MM.1S (cell line): ENCODE data around the gene HARBI1.

Source experiments
- DNase-seq: peaks from one replicate; pipeline ENCODE4 v3.0.0-alpha.2; 2015
- H2AFZ ChIP-seq: fragments of 300-600 bp; sonication (generic); 2 replicates; pipeline ENCODE4 v1.6.0; 2016; ENCODE audit warnings: antibody characterized with exemption, low read length
- H3F3A ChIP-seq: fragments of 300-600 bp; sonication (generic); 2 replicates; pipeline ENCODE4 v1.6.1; 2016; ENCODE audit warnings: mild to moderate bottlenecking, antibody characterized with exemption, low read length, moderate library complexity, mixed read lengths; ENCODE audit not compliant: insufficient read depth
- H3K27ac ChIP-seq: fragments of 300-600 bp; sonication (generic); 2 replicates; pipeline ENCODE4 v1.5.1; 2016; ENCODE audit warnings: mild to moderate bottlenecking, low read length
- H3K27me3 ChIP-seq: fragments of 300-600 bp; sonication (generic); replicated peaks from 2 replicates; pipeline ENCODE4 v1.6.0; 2016; ENCODE audit warnings: low read length; ENCODE audit not compliant: insufficient read depth
- H3K36me3 ChIP-seq: fragments of 300-600 bp; sonication (generic); replicated peaks from 2 replicates; pipeline ENCODE4 v1.6.1; 2016; ENCODE audit warnings: mild to moderate bottlenecking, low read length, mixed read lengths; ENCODE audit not compliant: insufficient read depth
- H3K4me1 ChIP-seq: fragments of 300-600 bp; sonication (generic); 2 replicates; pipeline ENCODE4 v1.6.1; 2016; ENCODE audit warnings: low read length, mixed read lengths
- H3K4me2 ChIP-seq: fragments of 300-600 bp; sonication (generic); 2 replicates; pipeline ENCODE4 v1.6.0; 2016; ENCODE audit warnings: low read depth, low read length
- H3K4me3 ChIP-seq: fragments of 300-600 bp; sonication (generic); 2 replicates; pipeline ENCODE4 v1.5.1; 2016; ENCODE audit warnings: low read length, mixed read lengths
- H3K79me2 ChIP-seq: fragments of 300-600 bp; sonication (generic); 2 replicates; pipeline ENCODE4 v1.6.1; 2016; ENCODE audit warnings: mixed run types, low read length, mixed read lengths
- H3K9ac ChIP-seq: fragments of 300-600 bp; sonication (generic); 2 replicates; pipeline ENCODE4 v1.6.1; 2016; ENCODE audit warnings: low read length, mixed read lengths
- H3K9me2 ChIP-seq: fragments of 300-600 bp; sonication (generic); replicated peaks from 2 replicates; pipeline ENCODE4 v1.6.1; 2016; ENCODE audit warnings: mild to moderate bottlenecking, low read length, mixed read lengths; ENCODE audit not compliant: insufficient read depth
- H3K9me3 ChIP-seq: fragments of 300-600 bp; sonication (generic); replicated peaks from 2 replicates; pipeline ENCODE4 v1.6.1; 2016; ENCODE audit warnings: mild to moderate bottlenecking, low read length, mixed read lengths; ENCODE audit not compliant: insufficient read depth
- H4K20me1 ChIP-seq: fragments of 300-600 bp; sonication (generic); 2 replicates; pipeline ENCODE4 v1.6.1; 2016; ENCODE audit warnings: mild to moderate bottlenecking, low read length, moderate library complexity, mixed read lengths; ENCODE audit not compliant: insufficient read depth
- EZH2 ChIP-seq: fragments of 300-600 bp; sonication (generic); optimal IDR thresholded peaks from 2 replicates; pipeline ENCODE3; 2017; ENCODE audit warnings: low read depth, mild to moderate bottlenecking, antibody characterized with exemption, low read length, mixed read lengths
- EZH2phosphoT487 ChIP-seq: fragments of 300-600 bp; sonication (generic); IDR thresholded peaks from 2 replicates; pipeline ENCODE4 v1.6.1; 2018; ENCODE audit warnings: antibody characterized with exemption, low read length
- TF ChIP-seq, protein P1 (sequence below): fragments of 300-600 bp; sonication (generic); IDR thresholded peaks from 2 replicates; pipeline ENCODE4 v1.5.1; 2016; ENCODE audit warnings: antibody characterized with exemption, low read length, mixed read lengths

HARBI1 gene

DNA sequence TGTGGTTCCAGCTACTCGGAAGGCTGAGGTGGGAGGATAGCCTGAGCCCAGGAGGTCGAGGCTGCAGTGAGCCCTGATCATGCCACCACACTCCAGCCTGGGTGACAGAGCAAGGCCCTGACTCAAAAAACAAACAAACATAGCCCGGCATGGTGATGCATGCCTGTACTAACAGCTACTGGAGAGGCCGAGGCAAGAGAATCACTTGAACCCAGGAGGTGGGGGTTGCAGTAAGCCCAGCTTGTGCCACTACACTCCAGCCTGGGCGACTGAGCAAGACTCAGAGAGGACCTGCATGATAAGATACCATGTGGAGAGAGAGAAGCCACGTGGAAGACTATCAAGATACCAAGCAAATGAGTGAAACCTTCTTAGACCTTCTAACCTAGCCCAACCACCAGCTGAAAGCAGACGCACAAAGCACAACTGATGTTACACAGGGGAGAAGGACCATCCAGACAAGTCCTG, 59.3 kb downstream of the HARBI1 start:
- Histone ChIP-seq H3K27me3 (no peaks in the 10 kb centered on the region), H3K36me3 (no peaks in the 10 kb centered on the region), H3K9me3 (no peaks in the 10 kb centered on the region), H3K4me2 (no peak overlapping the region), H3K9ac (no peak overlapping the region), H3K4me3 (no peak overlapping the region), H3K4me1 (peaks cover 23% of the 10 kb centered on the region), H3K27ac (no peak overlapping the region), H3K79me2 (peaks cover 86% of the 10 kb centered on the region), H4K20me1 (no peaks in the 10 kb centered on the region), H3K9me2 (no peaks in the 10 kb centered on the region), H3F3A (peaks cover 18% of the 10 kb centered on the region), H2AFZ (no peak overlapping the region)
- DNase-seq: no peak
- TF ChIP-seq, protein P1, sequence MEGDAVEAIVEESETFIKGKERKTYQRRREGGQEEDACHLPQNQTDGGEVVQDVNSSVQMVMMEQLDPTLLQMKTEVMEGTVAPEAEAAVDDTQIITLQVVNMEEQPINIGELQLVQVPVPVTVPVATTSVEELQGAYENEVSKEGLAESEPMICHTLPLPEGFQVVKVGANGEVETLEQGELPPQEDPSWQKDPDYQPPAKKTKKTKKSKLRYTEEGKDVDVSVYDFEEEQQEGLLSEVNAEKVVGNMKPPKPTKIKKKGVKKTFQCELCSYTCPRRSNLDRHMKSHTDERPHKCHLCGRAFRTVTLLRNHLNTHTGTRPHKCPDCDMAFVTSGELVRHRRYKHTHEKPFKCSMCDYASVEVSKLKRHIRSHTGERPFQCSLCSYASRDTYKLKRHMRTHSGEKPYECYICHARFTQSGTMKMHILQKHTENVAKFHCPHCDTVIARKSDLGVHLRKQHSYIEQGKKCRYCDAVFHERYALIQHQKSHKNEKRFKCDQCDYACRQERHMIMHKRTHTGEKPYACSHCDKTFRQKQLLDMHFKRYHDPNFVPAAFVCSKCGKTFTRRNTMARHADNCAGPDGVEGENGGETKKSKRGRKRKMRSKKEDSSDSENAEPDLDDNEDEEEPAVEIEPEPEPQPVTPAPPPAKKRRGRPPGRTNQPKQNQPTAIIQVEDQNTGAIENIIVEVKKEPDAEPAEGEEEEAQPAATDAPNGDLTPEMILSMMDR: no peak
- TF ChIP-seq EZH2phosphoT487 (no peak), EZH2 (no peak)

DNA sequence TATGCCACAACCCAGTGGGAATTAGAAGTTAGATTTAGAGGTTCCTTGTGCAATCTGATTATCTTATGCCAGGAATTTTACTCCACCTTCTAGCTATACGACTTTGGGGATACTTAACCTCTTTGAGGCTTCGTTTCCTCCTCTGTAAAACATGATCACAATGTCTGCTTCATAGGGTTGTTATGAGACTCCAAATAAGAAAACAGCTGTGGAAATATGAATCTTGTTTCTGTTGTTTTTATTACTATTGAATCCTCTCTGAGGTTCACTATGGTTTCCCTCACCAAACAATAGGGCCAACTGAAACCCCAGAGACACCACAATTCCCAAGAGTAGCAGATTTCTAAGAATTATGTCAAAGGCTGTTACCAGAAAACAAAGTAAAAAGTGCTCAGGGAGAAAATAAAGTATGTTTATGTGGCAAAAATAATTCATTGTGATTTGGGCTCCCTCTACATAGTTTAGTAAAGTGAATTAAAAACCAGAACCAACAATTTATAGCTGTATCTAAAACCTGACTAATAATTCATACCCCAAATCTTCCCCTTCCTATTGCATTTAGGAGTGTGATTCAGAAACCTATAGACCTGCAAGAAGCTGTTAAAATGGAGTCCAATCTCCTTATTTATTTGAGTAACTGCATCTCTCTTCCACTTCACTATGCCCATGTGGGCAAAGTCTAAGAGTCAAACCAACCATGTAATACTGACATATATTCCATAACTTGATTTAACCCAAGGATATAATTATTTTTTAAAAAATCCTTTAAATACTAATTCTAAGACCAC, 61.6 kb downstream of the HARBI1 start:
- DNase-seq: no peak
- Histone ChIP-seq H4K20me1 (no peaks in the 10 kb centered on the region), H3K9me3 (no peaks in the 10 kb centered on the region), H3K79me2 (peaks cover 85% of the 10 kb centered on the region), H3K27ac (no peak overlapping the region), H2AFZ (no peak overlapping the region), H3K4me2 (no peak overlapping the region), H3K27me3 (no peaks in the 10 kb centered on the region), H3K4me1 (peaks cover 16% of the 10 kb centered on the region), H3K9me2 (no peaks in the 10 kb centered on the region), H3K9ac (no peak overlapping the region), H3K36me3 (no peaks in the 10 kb centered on the region), H3K4me3 (no peak overlapping the region), H3F3A (peaks cover 10% of the 10 kb centered on the region)
- TF ChIP-seq EZH2 (no peak), EZH2phosphoT487 (no peak)
- TF ChIP-seq, protein P1: no peak

DNA sequence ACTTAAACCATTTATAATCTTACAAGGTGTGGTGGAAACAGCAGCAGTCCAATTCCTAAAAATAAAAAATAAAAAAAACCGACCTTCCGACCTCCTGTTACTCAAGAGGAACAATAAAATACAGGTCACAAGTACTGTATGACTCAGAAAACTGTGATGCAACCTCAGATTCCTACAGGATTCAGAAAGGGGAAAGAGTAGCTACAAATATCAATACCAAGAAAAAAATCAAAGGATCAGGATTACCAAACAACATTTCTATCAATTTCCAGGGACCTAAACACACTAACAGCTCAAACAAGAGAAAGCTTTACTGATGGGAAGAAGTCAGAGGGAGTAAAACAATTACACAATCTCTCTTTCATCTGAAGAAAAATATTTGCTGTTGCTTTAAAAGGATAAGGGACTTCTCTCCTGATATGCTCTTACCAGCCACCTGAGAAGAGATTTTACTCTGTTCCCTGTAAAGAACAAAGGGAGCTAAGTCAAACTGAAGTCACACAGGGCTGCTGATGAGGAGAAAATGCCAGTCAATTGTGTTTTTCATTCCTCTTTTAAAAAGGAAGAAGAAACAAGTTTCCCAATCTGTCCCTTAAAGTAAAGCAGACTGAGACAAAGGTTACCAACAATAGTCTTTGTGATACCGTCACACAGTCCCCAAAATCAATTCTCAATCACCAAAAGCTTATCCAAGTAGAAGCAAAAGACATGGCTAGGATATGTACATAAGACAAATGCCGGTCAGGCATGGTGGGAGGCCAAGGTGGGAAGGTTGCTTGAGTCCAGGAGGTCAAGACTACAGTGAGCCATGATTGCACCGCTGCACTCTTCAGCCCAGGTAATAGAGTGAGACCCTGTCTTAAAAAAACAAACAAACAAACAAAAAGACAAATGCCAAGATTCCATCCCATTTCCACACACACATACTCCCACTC, 62.5 kb downstream of the HARBI1 start:
- Histone ChIP-seq H3K4me2 (no peak overlapping the region), H3K79me2 (peaks cover 80% of the 10 kb centered on the region)
- DNase-seq: no peak

More for the DNA sequence above, 62.5 kb downstream of the HARBI1 start:
- peaks cover 9% of the 10 kb centered on the region for H3K4me1 ChIP-seq
- H3K9me3 ChIP-seq: no peaks in the 10 kb centered on the region
- no peak overlapping the region for H3K27ac ChIP-seq
- TF ChIP-seq, protein P1: no peak
- no peak for TF ChIP-seq EZH2phosphoT487
- TF ChIP-seq EZH2: no peak
- H3F3A ChIP-seq: 0 out of 2 replicates have a peak, but pooled peaks cover under 1% of the 10 kb centered on the region
- H2AFZ ChIP-seq: no peak overlapping the region
- H3K9ac ChIP-seq: no peak overlapping the region
- no peaks in the 10 kb centered on the region for H3K9me2 ChIP-seq
- H3K27me3 ChIP-seq: no peaks in the 10 kb centered on the region
- H3K36me3 ChIP-seq: no peaks in the 10 kb centered on the region
- H4K20me1 ChIP-seq: no peaks in the 10 kb centered on the region
- H3K4me3 ChIP-seq: no peak overlapping the region
